Kidney epithelial cell (primary cell): ENCODE results near the gene NELFA. TPM values are rescaled to one million over a fixed set of nuclear protein-coding genes. Genes with fewer than 3 reads are reported as not detected.
A peak's percentile ranks its signal among the peaks of the same experiment; 100 is the strongest.
"Not testable (repeated sequence)": the region's sequence is repeated elsewhere in the genome, so short reads cannot be mapped to it uniquely, and the experiment has no call there.

Experiments used
- DNase-seq: peaks from one replicate; pipeline ENCODE4 v3.0.0-alpha.2; 2010; ENCODE audit warnings: low read depth
- H3K27me3 ChIP-seq: 2 replicates; pipeline ENCODE4 v1.6.0; 2011; ENCODE audit warnings: low read length; ENCODE audit not compliant: control insufficient read depth, insufficient read depth
- H3K36me3 ChIP-seq: 2 replicates; pipeline ENCODE4 v1.5.1; 2011; ENCODE audit warnings: low read length; ENCODE audit not compliant: control insufficient read depth, insufficient read depth
- H3K4me3 ChIP-seq: 2 replicates; pipeline ENCODE4 v1.5.1; 2011; ENCODE audit warnings: low read depth, mild to moderate bottlenecking, control low read depth, low read length
- CTCF ChIP-seq: IDR thresholded peaks from 2 replicates; pipeline ENCODE4 v1.5.1; 2011; ENCODE audit warnings: mild to moderate bottlenecking, moderate library complexity, low read length, control low read depth, inconsistent platforms; ENCODE audit not compliant: insufficient read depth, poor library complexity, severe bottlenecking
- total RNA-seq: library from RNA; depleted of rRNA; stranded (reverse); fragments of >200 nt; gene quantifications from 2 replicates; pipeline ENCODE4 v1.2.3, GENCODE V29; 2015

Gene NELFA
- total RNA-seq, 1 donor from 2014 or later: 31.9 TPM

GRCh38 chr4:2008671-2008920 lies 178 bp downstream of the NELFA start:
- Histone ChIP-seq H3K27me3 (no peaks in the 10 kb centered on the region), H3K36me3 (no peaks in the 10 kb centered on the region), H3K4me3 (peak overlapping the region; percentile 93)
- no peak for TF ChIP-seq CTCF
- no peak for DNase-seq

- peak overlapping the region; percentile 93 for H3K4me3 ChIP-seq
- DNase-seq: no peak
- H3K27me3 ChIP-seq: no peaks in the 10 kb centered on the region
- H3K36me3 ChIP-seq: no peaks in the 10 kb centered on the region
- no peak for TF ChIP-seq CTCF
These were observed 737 bp downstream of the NELFA start for GRCh38 chr4:2007804-2008670.

- Histone ChIP-seq H3K27me3 (no peaks in the 10 kb centered on the region), H3K4me3 (peak overlapping the region; percentile 93), H3K36me3 (no peaks in the 10 kb centered on the region)
- DNase-seq: no peak
- no peak for TF ChIP-seq CTCF
These were observed 1.7 kb downstream of the NELFA start for GRCh38 chr4:2006956-2007653.

GRCh38 chr4:2006367-2006766 lies 2.4 kb downstream of the NELFA start:
- H3K36me3 ChIP-seq: no peaks in the 10 kb centered on the region
- DNase-seq: no peak
- no peak overlapping the region for H3K4me3 ChIP-seq
- no peak for TF ChIP-seq CTCF
- H3K27me3 ChIP-seq: no peaks in the 10 kb centered on the region

GRCh38 chr4:2003361-2003760 lies 5.4 kb downstream of the NELFA start:
- not testable (repeated sequence) for DNase-seq, H3K36me3 ChIP-seq, H3K27me3 ChIP-seq, H3K4me3 ChIP-seq

GRCh38 chr4:1999308-1999707 lies 9.5 kb downstream of the NELFA start:
- DNase-seq, H3K36me3 ChIP-seq, H3K4me3 ChIP-seq, H3K27me3 ChIP-seq: not testable (repeated sequence)

GRCh38 chr4:1998296-1998695 lies 10.5 kb downstream of the NELFA start:
- H3K4me3 ChIP-seq: no peak overlapping the region
- H3K36me3 ChIP-seq: no peaks in the 10 kb centered on the region
- no peaks in the 10 kb centered on the region for H3K27me3 ChIP-seq
- TF ChIP-seq CTCF: no peak
- DNase-seq: peak; percentile 54
